ENCODE results near the gene ADGRF4.
"Not testable (repeated sequence)": the region's sequence is repeated elsewhere in the genome, so short reads cannot be mapped to it uniquely, and the experiment has no call there.

DNA sequence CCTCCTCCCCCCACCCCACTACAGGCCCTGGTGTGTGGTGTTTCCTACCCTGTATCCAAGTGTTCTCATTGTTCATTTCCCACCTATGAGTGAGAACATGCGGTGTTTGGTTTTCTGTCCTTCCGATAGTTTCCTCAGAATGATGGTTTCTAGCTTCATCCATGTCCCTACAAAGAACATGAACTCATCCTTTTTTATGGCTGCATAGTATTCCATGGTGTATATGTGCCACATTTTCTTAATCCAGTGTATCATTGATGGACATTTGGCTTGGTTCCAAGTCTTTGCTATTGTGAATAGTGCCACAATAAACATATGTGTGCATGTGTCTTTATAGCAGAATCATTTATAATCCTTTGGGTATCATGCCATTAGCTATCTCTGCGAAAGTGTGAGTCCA lies 46.9 kb downstream of the ADGRF4 start:
- TF ChIP-seq, protein P1, sequence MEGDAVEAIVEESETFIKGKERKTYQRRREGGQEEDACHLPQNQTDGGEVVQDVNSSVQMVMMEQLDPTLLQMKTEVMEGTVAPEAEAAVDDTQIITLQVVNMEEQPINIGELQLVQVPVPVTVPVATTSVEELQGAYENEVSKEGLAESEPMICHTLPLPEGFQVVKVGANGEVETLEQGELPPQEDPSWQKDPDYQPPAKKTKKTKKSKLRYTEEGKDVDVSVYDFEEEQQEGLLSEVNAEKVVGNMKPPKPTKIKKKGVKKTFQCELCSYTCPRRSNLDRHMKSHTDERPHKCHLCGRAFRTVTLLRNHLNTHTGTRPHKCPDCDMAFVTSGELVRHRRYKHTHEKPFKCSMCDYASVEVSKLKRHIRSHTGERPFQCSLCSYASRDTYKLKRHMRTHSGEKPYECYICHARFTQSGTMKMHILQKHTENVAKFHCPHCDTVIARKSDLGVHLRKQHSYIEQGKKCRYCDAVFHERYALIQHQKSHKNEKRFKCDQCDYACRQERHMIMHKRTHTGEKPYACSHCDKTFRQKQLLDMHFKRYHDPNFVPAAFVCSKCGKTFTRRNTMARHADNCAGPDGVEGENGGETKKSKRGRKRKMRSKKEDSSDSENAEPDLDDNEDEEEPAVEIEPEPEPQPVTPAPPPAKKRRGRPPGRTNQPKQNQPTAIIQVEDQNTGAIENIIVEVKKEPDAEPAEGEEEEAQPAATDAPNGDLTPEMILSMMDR (IDR thresholded peaks at IDR 0.05; ENCODE audit: low read depth, low read length) = not testable (repeated sequence)
- not testable (repeated sequence) for TF ChIP-seq EZH2phosphoT487 (IDR thresholded peaks at IDR 0.05; ENCODE audit: low read depth)

Measured in OCI-LY3 (cell line).